ENCODE data around the gene ILKAP. TPM values are rescaled to one million over a fixed set of nuclear protein-coding genes. Genes with fewer than 3 reads are reported as not detected.

Gene ILKAP
- total RNA-seq, 1 donor from 2014 or later: 43.4 TPM

DNA sequence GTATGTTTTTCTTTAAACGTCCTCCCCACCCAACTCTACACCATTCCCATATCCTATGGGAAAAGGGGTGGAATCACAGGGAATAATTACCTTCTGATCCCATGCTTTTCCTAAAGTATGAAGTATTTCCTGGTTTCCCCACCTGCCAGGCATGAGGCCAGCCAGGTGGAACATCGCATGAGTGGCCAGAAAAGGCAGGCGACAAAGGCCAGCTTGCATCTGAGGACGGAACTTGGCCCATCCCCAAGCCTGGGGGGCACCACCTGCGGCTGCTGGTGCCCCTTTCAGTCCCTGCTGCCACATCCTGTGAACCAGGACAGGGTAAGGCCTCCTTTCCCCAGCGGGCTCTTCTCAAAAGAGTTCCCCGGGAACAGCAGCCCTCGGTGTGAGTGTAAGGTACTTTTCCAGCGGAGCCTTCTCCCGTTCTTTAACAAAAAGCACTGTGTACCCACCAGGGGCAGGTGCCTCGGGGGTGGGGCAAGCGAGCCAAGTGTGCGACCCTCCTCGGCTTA is 45.9 kb downstream of the ILKAP start:
- DNase-seq: no peak
- Histone ChIP-seq H3K9me3 (no peaks in the 10 kb centered on the region), H3K4me1 (peaks cover 11% of the 10 kb centered on the region), H3K36me3 (no peaks in the 10 kb centered on the region), H3K4me3 (no peak overlapping the region), H3K27ac (no peak overlapping the region), H3K27me3 (ENCODE audit: low read depth) (peaks cover 35% of the 10 kb centered on the region)
- intact Hi-C loops (cut with DNase I): no loop called here
- no peak for ATAC-seq
- TF ChIP-seq, protein P1, sequence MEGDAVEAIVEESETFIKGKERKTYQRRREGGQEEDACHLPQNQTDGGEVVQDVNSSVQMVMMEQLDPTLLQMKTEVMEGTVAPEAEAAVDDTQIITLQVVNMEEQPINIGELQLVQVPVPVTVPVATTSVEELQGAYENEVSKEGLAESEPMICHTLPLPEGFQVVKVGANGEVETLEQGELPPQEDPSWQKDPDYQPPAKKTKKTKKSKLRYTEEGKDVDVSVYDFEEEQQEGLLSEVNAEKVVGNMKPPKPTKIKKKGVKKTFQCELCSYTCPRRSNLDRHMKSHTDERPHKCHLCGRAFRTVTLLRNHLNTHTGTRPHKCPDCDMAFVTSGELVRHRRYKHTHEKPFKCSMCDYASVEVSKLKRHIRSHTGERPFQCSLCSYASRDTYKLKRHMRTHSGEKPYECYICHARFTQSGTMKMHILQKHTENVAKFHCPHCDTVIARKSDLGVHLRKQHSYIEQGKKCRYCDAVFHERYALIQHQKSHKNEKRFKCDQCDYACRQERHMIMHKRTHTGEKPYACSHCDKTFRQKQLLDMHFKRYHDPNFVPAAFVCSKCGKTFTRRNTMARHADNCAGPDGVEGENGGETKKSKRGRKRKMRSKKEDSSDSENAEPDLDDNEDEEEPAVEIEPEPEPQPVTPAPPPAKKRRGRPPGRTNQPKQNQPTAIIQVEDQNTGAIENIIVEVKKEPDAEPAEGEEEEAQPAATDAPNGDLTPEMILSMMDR (IDR thresholded peaks at IDR 0.05): no peak

DNA sequence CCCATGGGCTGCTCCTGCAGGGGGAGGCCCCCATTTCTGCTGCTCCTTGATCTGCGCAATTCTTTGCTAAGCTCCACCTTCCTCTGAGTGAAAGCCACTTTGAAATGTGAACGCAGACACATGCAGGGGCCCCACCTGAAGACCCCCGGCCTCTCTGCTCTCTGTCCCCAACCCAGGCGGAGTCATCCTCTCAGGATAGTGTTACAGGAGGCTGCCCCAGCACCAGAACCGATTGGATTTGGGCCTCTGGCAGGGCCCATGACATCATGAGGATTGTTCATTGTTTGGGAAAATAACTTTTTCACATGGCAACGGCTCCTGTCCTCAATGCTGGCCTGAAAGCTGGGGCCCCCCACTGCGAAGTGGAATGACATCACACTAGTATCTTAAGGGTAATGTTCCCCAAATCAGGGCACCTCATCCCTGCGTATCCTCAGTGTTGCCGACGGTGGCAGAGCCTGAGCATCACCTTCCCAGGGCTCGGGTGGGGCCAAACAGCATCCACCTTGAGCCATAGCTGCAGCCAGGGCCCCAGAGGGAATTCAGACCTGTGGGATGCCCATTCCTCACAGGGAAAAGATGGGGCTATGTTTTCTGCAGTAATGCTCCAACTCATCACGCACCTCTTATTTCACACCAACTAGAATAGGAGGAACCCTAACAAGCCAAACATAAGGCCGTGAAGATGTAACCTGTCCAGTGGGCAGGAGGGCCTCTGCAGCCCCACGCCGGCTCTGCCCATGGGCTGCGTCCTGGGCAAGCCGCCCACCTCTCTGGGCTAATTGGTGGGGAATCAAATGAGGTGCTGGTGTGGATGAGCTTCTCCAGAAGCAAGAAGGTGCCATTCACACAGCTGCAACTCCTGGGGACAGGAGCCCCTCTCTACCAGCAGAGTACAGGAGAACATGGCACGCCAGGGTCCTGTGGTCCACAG is 47.5 kb downstream of the ILKAP start:
- H3K9me3 ChIP-seq: no peaks in the 10 kb centered on the region
- peaks cover 11% of the 10 kb centered on the region for H3K4me1 ChIP-seq
- no peak overlapping the region for H3K4me3 ChIP-seq
- TF ChIP-seq, protein P1 (IDR thresholded peaks at IDR 0.05): no peak
- no peaks in the 10 kb centered on the region for H3K36me3 ChIP-seq
- H3K27me3 ChIP-seq (ENCODE audit: low read depth): peaks cover 21% of the 10 kb centered on the region
- intact Hi-C loops (cut with DNase I): no loop called here
- H3K27ac ChIP-seq: no peak overlapping the region
- ATAC-seq (no peak), DNase-seq (peak; percentile 22)

DNA sequence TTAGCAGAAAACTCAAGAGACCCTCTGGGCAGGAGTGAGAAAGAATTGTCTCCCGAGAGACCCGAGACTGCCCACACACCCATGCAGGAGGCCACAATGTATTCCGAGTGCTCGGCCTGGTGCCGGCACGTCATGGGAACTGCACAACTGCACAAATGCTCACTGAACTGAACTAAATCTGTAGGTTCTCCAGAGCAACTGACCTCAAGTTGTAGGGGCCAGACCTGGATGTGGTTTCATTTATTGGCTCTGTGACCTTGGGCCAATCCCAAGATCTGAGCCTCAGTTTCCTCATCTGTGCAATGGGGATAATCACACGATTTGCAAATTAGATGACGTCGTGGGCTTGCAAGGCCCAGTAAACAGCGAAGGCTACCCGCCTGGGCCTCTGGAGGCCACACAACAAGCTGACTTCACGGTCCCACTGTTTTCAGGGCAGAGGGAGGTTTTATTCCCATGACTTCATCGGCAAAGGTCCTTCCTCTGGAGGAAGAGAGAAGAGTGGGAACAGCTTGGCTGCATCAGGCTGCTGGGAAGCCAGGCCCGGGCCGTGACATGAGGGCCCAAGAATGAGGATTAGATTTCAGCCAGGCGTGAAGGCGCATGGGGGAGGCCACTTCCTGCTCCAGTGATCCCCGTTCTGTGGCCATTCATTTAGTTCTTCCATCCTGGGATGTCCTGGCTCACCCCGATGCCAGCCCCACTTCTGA is 48.3 kb downstream of the ILKAP start:
- intact Hi-C loops (cut with DNase I): no loop called here
- DNase-seq: no peak
- no peak for ATAC-seq
- peaks cover 15% of the 10 kb centered on the region for H3K27me3 ChIP-seq (ENCODE audit: low read depth)
- no peaks in the 10 kb centered on the region for H3K36me3 ChIP-seq
- H3K4me1 ChIP-seq: peaks cover 11% of the 10 kb centered on the region
- H3K27ac ChIP-seq: no peak overlapping the region
- TF ChIP-seq, protein P1 (IDR thresholded peaks at IDR 0.05): no peak
- no peaks in the 10 kb centered on the region for H3K9me3 ChIP-seq
- no peak overlapping the region for H3K4me3 ChIP-seq

DNA sequence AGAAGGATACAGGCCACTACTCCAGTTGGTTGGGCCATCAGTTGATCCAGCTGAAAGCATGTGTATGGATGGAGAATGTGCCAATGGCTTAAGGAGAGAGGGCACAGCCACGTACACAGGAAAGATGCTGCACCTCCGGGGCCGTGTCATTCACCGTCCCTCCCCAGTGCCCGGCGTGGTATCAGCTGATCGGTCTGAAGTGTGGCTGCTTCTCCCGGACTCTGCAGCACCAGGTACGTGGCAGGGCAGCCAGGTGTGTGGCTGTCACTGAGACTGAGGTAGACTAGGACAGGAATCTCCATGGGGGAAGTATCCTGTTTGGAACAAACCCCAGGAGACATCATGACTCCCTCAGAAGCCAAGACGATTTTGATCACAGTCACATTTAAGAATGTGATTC is 48.9 kb downstream of the ILKAP start:
- H3K36me3 ChIP-seq: no peaks in the 10 kb centered on the region
- TF ChIP-seq, protein P1 (IDR thresholded peaks at IDR 0.05): no peak
- intact Hi-C loops (cut with DNase I): no loop called here
- DNase-seq (no peak), ATAC-seq (no peak)
- peaks cover 9% of the 10 kb centered on the region for H3K27me3 ChIP-seq (ENCODE audit: low read depth)
- no peaks in the 10 kb centered on the region for H3K9me3 ChIP-seq
- no peak overlapping the region for H3K27ac ChIP-seq
- peaks cover 11% of the 10 kb centered on the region for H3K4me1 ChIP-seq
- no peak overlapping the region for H3K4me3 ChIP-seq

DNA sequence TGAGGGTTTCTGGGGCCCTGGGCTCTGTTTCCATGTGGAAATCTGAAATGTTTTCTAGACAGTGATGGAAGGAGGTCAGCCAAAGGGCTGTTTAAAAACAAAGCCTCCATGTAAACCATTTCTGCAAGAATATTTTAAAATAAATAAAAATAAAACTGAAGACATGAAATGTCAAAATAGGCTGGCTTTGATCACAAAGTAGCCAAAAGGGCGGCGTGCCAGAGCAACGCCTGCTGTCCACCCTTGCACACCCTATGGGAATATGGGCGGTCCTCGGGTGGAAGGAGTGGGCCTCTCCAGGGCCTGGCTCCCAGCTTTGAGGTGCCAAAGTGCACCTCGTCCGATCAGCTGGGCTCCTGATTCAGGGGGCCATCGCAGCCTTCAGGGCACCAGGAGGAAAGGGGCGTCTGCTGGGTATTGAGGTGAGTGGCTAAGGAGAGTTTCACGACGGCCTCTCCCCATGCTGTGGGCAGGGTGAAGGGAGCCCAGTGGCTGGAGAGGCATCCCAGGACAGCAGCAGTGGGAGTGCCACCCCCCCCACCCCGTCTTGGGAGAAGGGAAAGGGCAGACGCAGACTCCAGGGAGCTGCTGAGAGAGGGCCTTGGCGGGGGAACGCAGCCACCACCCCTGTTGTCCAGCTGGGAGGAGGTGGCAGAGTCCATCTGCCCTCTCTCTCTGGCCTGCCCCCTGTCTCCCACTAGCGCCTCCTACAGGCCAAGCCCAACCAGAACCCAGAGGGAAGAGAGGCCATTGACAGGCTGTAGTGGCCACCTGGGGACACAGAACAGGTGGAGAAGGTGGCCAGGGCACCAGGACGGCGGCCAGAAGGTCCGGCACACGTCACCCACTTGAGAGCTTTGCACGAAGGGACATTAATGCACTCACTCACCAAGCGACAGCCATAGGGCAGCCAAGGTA is 50.5 kb downstream of the ILKAP start:
- Histone ChIP-seq H3K4me1 (no peaks in the 10 kb centered on the region), H3K27ac (no peak overlapping the region), H3K36me3 (no peaks in the 10 kb centered on the region), H3K9me3 (no peaks in the 10 kb centered on the region), H3K27me3 (ENCODE audit: low read depth) (peaks cover under 1% of the 10 kb centered on the region), H3K4me3 (no peak overlapping the region)
- TF ChIP-seq, protein P1 (IDR thresholded peaks at IDR 0.05): no peak
- DNase-seq (no peak), ATAC-seq (no peak)
- intact Hi-C loops (cut with DNase I): no loop called here

Data from lower lobe of right lung (tissue), 2 donors.